Iris pigment epithelial cell (primary cell): ENCODE results near the gene NOP9.
"Not testable (repeated sequence)": the region's sequence is repeated elsewhere in the genome, so short reads cannot be mapped to it uniquely, and the experiment has no call there.

Experiments used
- DNase-seq: peaks from one replicate; pipeline ENCODE4 v3.0.0-alpha.2; 2011; ENCODE audit warnings: low read depth

Gene NOP9

GRCh38 chr14:24353559-24354481 lies 54.2 kb downstream of the NOP9 start:
- peak; percentile 77 for DNase-seq

GRCh38 chr14:24354482-24354825 lies 54.8 kb downstream of the NOP9 start:
- DNase-seq, result not testable (repeated sequence)

GRCh38 chr14:24355009-24355408 lies 55.4 kb downstream of the NOP9 start:
- no peak for DNase-seq

- no peak for DNase-seq
Measured at GRCh38 chr14:24356208-24356607, 56.6 kb downstream of the NOP9 start.
